HG03066 (cell line): ENCODE data around the gene GPR21.

Experiments used
- ATAC-seq: cut with Tn5 transposase; IDR thresholded peaks from one replicate; pipeline ENCODE4 v1.9.1; 2021; ENCODE audit warnings: low read depth; ENCODE audit not compliant: unreplicated experiment

Gene GPR21

DNA sequence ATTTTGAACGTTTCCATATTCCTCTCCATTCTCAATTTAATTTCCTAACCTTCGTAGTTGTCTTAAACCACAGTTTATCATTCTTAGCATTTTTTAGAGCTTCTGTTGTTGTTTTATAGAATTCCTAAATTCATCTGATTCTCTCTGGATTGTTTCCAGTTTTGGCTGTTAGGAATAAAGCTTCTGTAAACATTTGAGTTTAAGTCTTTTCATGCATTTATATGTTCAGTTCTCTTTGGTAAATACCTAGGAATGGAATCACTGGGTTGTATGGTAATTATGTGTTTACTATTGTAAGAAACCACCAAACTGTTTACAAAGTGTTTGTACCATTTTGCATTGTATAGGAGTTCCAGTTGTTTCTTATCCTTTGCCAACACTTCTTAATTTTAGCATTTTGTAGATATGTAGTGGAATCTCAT, 29.7 kb downstream of the GPR21 start:
- ATAC-seq, result no peak

GRCh38 chr9:123063896-123064295, 30.4 kb downstream of the GPR21 start:
- no peak for ATAC-seq

DNA sequence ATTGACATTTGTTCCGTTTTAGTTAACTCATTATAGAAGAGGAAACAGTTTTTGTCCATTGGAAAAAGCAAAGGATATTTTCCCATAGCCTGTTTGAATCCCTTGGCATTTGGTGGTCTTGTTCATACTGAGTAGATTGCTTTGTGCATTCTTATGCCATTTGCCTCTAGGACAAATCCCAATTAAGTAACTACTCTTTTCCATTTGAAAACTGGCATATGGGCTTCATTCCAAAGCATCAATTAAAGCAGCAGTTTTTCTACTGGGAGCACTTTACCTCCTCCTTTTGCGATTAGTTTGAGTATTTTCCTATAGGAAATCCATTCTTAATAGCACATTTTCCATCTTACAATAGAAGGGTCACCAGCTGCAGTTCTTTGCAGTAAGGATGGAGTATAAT, 31.2 kb downstream of the GPR21 start:
- ATAC-seq, result no peak

GRCh38 chr9:123065196-123065595, 31.7 kb downstream of the GPR21 start:
- no peak for ATAC-seq

- ATAC-seq, result no peak
Measured at GRCh38 chr9:123067136-123067535, 33.7 kb downstream of the GPR21 start.

DNA sequence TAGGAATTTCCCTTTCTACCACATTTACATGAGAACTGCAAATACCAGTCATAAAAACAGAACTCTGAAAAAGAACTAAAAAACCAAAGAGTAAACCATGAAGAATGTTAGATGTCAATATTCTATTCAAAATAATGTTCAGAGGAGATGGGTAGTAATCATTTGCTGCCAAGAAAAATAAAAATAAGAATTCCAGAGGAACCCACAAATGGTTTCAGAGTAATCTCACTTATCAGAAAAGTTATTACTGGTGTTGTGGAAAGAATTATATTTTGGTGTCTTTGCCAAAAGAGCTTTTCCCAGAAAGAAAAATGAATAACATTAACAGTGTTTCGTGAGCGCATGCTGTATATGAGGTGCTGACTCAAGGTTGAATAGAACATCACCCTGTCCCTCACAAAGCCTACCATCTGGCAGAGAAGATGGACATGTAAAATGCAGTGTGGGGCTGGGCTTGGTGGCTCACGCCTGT, 35.6 kb downstream of the GPR21 start:
- ATAC-seq, result no peak

DNA sequence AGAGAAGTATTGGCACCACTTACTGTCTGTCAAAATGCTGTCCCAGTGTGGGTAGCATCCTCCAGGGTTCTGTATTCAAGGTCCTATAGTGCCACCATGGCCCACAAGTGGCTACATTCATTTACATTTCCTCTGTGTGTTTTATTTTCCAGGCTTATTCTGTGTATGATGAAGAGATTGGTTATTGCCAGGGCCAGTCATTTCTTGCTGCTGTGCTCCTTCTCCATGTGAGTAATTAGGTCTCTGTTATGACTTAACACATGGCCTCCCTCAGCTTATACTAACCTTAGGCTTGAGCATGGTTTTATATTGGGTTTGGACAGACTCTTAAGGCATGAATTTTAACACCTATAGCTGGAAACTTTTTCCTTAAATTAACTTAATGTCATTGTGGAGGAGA, 36.7 kb downstream of the GPR21 start:
- ATAC-seq, result no peak

GRCh38 chr9:123072407-123072995, 39.0 kb downstream of the GPR21 start:
- ATAC-seq, result no peak

DNA sequence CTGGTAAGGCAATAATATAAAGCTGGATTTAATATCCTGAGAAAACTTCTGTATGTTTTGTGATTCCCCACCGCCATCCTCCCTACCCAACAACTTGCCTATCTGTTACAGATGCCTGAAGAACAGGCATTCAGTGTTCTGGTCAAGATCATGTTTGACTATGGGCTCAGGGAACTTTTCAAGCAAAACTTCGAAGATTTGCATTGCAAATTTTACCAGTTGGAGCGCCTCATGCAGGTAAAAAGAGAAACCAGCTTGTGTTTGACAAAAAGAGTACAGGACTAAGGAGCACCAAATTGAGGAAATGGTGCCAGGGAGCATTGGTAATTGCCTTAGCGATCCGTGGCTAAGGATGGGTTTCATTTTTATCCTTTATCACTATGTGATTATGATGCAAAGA, 40.0 kb downstream of the GPR21 start:
- no peak for ATAC-seq

DNA sequence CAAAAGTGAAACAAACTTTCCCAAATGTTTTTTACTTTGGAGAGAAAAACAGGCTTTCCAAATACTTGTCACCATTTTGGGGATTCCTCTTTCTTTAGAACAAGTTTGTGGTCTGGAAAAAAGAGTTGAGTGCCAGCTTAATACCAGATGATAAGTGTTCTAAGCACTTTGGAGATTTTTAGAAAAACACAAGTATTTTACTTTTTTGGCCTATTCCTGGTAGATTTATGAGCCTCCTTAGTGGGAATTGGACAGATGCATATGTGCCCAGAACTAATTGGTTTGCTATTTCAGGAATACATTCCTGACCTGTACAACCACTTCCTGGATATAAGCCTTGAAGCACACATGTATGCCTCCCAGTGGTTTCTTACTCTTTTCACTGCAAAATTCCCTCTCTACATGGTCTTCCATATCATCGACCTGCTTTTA, 40.5 kb downstream of the GPR21 start:
- ATAC-seq, result no peak

DNA sequence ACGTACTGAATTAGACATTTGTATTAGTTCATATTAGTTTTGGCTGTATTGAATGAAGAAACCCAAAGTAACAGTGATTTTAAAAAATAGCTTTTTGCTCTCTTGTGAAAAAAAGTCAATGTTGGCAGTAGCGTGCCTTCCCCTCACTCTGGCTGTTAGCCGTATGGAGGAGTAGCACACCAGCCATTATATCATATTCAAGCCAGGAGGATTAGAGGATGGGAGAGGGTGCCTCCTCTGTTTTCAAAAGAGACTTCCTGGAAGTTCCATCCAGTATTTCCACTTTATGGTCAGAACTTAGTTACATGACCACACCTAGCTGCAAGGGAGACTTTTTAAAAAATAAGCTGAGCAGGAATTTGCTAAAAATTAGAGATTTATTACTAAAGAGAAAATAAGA, 41.2 kb downstream of the GPR21 start:
- ATAC-seq, result no peak

- no peak for ATAC-seq
Measured at GRCh38 chr9:123080444-123080843, 47.0 kb downstream of the GPR21 start.

DNA sequence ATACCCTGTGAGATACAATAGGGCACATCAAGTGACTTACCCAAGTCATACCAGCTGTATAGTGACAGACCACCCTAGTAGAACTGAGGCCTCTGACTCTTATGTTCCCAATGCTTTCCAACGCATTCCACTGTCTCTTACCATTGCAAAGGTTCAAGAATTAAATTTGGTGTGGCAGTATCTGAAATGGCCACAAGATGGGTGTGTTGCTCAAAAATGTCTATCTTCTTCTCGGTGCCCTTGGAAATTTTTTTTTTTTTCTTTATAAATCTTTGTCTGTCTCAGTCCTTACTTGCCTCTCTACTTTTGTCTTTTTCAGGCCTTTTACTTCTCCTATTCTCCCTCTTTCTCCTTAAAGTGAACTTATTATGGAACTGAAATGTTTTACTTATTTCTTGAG, 48.4 kb downstream of the GPR21 start:
- no peak for ATAC-seq

GRCh38 chr9:123083680-123084079, 50.2 kb downstream of the GPR21 start:
- ATAC-seq, result no peak

DNA sequence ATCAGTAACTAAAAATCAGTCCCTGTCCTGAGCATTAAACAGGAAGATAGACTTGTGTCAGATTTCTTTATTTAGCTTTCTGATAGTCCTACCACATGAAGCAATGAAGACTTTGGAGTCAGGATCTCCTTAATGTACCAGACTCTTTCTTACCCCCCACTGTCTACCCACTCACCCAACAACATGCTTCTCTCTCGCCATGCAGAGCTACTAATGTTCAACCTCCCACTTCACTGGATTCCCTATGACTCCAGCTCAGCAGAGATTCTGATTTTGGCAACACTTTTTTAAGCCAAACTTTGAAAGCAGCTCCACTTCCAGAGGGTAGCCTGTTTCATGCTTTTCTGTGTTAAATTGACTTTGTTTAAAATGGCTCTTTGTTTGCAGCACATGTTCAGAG, 50.8 kb downstream of the GPR21 start:
- ATAC-seq, result no peak
